GM18502 (cell line): ENCODE data around the gene RPS21.
"Not testable (repeated sequence)": the region's sequence is repeated elsewhere in the genome, so short reads cannot be mapped to it uniquely, and the experiment has no call there.

ENCODE experiments used
- ATAC-seq: cut with Tn5 transposase; IDR thresholded peaks from one replicate; pipeline ENCODE4 v1.9.1; 2021; ENCODE audit warnings: mild to moderate bottlenecking; ENCODE audit not compliant: unreplicated experiment, poor library complexity

RPS21 gene

DNA sequence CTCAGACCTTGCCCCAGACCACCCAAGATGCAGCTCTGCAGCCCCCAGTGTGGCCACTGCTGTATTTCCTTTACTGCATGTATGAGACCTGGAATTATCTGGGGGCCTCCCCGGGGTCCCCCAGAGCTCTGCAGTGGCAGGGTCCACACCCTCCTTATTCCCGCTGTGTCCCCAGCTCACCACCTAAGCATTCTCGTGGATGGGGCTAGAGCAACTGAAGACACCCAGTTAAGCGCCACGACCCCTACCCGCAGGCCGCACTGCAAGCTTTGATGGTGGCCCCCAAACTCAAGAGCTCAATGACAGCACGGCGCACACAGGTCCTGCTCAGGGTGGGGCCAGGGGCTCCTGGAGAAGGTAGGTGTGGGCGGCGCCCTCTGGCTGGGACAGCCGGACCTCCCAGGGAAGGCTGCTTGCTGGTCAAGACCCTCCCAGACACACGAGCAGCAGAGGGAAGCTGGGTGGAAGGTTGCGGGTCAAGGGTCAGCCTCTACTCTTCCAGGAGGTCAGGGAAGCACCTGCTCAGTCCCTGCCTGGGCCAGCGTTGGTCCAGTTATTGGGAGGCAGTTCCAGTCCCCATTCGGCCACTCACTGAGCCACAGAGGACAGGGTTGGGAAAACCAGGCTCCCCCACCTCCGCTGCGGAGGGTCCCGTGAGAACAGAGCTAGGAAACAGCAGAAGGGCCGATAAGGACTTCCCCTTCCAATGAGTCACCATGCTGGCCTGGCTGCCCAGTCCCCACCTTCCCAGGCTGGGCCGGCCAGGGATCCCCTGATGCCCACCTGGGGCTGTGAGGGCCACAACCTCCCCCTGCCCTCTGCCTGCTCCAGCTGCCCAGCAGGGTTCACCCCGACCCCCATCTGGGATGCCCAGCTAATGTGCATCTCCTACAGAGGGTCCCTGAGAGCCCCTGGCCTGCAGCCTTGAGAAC lies 22.7 kb upstream of the RPS21 start:
- no peak for ATAC-seq

- no peak for ATAC-seq
These were observed 21.8 kb upstream of the RPS21 start for GRCh38 chr20:62364911-62365736.

DNA sequence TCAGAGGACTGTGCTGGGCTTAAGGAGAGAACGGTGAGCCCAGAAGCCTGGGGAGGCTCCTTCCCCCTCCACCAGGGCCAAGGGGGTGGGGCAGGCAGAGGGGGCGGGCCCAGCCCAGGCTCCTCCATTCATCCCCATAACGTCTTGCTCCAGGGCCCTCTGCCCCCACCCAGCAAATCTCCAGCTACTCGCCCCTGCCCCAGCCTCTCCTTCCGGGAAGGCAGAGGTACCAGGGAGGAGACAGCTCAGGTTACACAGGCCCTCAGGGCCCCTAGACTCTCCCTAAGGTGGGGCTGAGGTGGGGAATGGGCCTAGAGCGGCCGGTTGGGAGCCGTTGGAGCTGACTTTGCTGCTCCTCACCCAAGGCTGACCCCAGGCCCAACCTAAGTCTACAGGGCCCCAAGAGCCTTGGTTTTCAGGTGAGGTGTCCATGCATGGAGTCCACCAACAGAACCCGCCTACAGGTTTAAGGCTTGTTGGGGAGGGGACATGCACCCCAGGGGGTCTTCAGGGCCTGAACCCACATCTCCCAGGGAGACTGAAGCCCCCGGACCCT lies 21.0 kb upstream of the RPS21 start:
- ATAC-seq, result no peak

DNA sequence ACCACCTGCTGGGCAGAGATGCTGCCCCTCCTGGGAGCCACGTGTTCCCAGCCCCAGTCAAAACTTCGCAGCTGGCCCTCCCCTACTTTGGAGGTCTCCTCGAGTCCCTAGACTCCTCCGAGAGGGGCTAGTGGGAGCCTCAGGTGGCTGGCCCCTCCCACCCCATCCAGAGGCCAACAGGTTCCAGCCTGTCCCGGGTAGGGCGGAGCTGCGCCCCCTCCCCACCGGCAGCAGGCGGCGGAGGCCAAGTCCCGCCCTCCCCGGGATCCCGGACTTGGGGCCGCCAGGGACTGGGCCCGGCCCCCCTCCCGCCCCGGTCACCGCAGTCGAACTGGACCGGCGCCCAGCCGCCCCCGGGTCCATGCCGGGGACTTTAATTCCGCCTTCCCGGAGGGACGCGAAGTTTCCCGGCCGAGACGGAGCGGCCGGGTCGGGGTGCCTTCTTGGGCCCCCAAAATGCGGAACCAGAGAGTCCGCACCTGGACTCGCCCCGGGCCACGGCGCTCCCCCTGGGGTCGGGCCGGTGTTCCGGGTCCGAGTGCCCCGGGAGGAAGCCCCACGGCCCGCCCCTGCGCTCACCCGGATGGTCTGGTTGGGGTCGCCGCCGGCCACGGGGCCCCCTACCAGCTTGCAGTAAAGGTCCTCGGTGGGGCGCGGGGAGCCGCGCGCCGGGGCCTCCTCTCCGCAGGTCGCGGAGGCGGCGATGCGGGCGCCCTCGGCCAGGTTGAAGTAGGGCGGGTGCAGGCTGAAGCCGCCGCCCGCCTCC lies 20.4 kb upstream of the RPS21 start:
- ATAC-seq, result peak; percentile 24

DNA sequence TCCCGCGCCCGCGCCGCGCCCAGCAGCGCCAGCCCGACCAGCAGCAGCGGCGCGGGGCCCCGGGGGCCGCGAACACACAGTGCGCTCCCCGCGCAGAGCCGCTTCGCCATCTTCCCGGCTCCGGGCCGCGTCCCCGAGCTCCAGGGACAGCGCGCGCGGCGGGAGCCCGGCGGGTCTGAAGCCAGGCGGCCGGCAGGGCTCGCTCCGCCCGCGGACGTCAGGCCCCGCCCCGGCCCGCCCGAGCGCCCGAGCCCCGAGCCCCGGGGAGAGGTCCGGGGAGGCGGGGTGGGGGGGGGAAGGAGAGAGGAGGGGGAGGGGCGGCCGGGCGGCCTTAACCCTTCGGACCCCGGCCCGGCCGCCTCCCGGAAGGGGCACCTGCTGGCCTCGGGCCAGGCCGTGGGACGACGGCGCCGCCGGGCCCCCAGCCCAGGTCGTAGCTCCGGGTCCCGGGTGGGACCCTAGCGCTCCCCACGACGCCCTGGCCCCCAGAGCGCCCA lies 19.7 kb upstream of the RPS21 start, which contains the start of gene LAMA5:
TSS of gene LAMA5 (minus strand) at position 177 of the 497 bp plus-strand sequence. CDS start at position 110, 67 bp downstream.
- ATAC-seq, result peak; percentile 37

- no peak for ATAC-seq
These were observed 19.1 kb upstream of the RPS21 start for GRCh38 chr20:62367633-62368391.

DNA sequence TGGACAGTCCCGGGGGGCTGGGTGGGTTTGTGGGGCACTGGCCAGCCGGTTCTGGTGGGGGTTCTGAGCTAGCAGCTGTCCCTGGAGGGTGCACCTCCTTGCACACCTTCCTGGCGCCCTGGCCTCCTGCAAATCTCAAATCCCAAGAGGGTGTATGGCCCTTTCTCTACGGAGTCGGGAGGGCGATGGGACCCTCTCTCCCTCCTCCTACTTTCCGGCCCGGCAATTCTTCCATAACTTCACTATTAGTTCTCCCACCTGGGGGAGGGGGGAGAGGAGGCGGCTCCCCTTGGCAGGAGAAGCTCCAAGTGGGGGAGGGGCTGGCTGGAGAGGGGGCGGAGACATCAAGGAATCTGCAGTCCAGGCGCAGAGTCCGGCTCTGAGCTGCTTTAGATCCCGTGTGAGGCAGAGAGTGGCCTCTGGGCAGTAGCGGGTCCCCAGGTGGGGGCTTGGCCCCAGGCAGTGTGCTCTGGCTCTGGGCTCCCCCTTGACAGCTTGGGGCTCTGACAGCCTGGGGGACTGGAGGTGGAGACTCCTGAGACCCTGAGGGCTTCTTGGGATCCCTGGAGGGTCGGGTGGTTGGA lies 18.4 kb upstream of the RPS21 start:
- no peak for ATAC-seq

GRCh38 chr20:62368976-62369814 lies 17.7 kb upstream of the RPS21 start:
- ATAC-seq, result no peak

DNA sequence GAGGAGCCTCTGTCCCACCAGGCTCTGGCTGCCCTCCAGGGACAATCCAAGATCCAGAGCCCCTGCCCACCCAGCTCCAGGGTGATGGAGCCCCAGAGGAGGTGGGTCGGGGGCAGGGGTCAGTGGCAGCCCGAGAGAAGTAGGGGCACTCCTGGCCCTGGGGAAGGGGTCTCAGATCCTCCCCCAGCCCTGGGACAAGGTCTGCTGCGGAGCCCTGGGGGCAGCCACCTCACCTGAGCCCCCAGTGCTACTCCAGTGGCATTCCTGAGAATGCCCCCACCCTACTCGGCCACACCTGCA lies 17.1 kb upstream of the RPS21 start:
- no peak for ATAC-seq

- ATAC-seq, result no peak
These were observed 16.6 kb upstream of the RPS21 start for GRCh38 chr20:62370115-62370806.

GRCh38 chr20:62370807-62371587 lies 15.9 kb upstream of the RPS21 start:
- no peak for ATAC-seq

- no peak for ATAC-seq
These were observed 15.3 kb upstream of the RPS21 start for GRCh38 chr20:62371588-62372041.

DNA sequence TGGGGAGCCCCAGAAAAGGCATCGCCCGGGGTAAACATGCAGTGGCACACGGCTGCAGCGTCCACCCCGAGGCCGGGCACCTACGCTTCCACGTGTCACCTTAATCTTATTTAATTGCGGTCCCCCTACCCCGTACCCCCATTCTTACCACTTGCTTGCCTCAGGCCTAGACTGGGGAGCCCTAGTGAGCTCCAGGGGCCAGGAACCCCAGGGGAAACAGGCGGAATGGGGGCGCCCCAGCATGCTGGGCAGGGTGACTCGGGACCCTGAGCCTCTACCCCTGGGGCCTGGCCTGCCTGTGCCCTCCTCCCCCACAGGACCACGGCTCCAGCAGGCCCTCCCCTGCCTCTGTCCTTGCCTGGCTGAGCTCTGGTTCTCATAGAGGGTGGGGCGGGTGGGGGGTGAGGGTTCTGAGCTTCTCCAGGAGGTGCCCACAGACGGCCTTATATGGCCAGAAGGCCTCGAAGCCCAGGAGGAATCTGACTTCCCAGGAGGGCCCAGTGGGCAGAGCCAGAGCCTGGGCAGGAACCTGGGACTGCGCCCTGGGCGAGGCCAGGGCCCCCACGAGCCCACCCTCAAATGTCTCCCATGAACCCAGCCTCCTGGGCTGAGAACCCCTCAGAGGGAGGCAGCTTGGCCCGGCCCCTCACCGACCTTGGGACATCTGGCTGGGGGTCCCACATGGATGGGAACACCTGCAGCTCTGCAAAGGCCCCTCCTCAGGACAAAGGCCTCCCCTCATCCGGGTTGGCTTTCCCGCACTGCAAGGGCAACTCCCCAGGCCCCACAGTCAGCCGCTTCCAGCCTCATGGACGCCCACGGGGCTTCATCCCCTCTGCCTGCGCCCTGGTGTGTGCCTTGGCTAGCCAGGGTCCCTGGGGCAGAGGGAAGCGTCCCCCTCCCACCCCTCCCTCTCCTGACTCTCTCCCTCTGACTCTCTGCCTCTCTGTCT lies 14.6 kb upstream of the RPS21 start:
- no peak for ATAC-seq

- not testable (repeated sequence) for ATAC-seq
These were observed 13.2 kb upstream of the RPS21 start for GRCh38 chr20:62373631-62374179.
